Activated naive CD4-positive, alpha-beta T cell treated with anti-CD3 and anti-CD28 coated beads, Interleukin-2, amount 50 U/mL, for 24 hours (primary cell): Measurements from ENCODE around the gene PCSK7.
"Not testable (repeated sequence)": the region's sequence is repeated elsewhere in the genome, so short reads cannot be mapped to it uniquely, and the experiment has no call there.

Experiments used
- H3K27ac Mint-ChIP-seq: one replicate; pipeline ENCODE4 v1.8.0; 2021; ENCODE audit warnings: mild to moderate bottlenecking, mixed read lengths
- H3K27me3 Mint-ChIP-seq: one replicate; pipeline ENCODE4 v1.8.0; 2021; ENCODE audit warnings: mixed read lengths
- H3K36me3 Mint-ChIP-seq: one replicate; pipeline ENCODE4 v1.8.0; 2021; ENCODE audit warnings: mixed read lengths
- H3K4me1 Mint-ChIP-seq: one replicate; pipeline ENCODE4 v1.8.0; 2021; ENCODE audit warnings: mixed read lengths
- H3K4me3 Mint-ChIP-seq: one replicate; pipeline ENCODE4 v1.8.0; 2021; ENCODE audit warnings: mild to moderate bottlenecking, mixed read lengths
- H3K9me3 Mint-ChIP-seq: one replicate; pipeline ENCODE4 v1.8.0; 2021; ENCODE audit warnings: mixed read lengths

PCSK7 gene

GRCh38 chr11:117231842-117232091, at the start of gene PCSK7:
PCSK7 (minus strand) TSS chr11:117232073; CDS start chr11:117229844, 2,229 bp downstream.
- Mint-ChIP-seq H3K4me1 (peaks cover 44% of the 10 kb centered on the region), H3K9me3 (no peaks in the 10 kb centered on the region), H3K36me3 (peaks cover 14% of the 10 kb centered on the region), H3K27me3 (no peaks in the 10 kb centered on the region), H3K27ac (peak within 1 kb of the TSS; percentile 100), H3K4me3 (peak within 1 kb of the TSS; percentile 100)

GRCh38 chr11:117281159-117281558, 49.3 kb upstream of the PCSK7 start:
- H3K9me3 Mint-ChIP-seq, result no peaks in the 10 kb centered on the region
- H3K4me3 Mint-ChIP-seq, result no peak overlapping the region
- H3K27me3 Mint-ChIP-seq, result no peaks in the 10 kb centered on the region
- H3K4me1 Mint-ChIP-seq, result peaks cover 13% of the 10 kb centered on the region
- H3K36me3 Mint-ChIP-seq, result peaks cover 11% of the 10 kb centered on the region
- no peak overlapping the region for H3K27ac Mint-ChIP-seq

- no peak overlapping the region for H3K4me3 Mint-ChIP-seq
- H3K9me3 Mint-ChIP-seq, result no peaks in the 10 kb centered on the region
- H3K4me1 Mint-ChIP-seq, result peaks cover 13% of the 10 kb centered on the region
- no peaks in the 10 kb centered on the region for H3K27me3 Mint-ChIP-seq
- peaks cover 18% of the 10 kb centered on the region for H3K36me3 Mint-ChIP-seq
- peak overlapping the region; percentile 13 for H3K27ac Mint-ChIP-seq
Observed at GRCh38 chr11:117279711-117280376, 48.0 kb upstream of the PCSK7 start.

DNA sequence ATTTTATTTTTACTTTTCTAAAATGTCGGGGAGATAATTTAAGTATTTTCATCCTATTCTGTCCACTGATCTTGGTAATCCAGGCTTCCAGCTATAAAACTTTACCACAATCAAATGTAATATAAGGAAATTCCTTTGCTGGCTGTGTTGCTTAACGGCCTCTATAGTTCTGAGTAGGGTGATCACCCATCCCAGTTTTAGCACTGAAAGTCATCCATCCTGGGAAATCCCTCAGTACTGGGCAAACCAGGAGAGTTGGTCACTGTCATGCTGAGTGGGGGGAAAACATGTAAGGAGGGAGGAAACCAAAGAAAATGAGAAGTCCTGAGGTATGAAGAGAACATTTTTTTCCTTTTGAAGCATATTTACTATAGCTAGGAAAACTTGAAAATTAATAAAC, 46.5 kb upstream of the PCSK7 start:
- H3K4me1 Mint-ChIP-seq, result peaks cover 13% of the 10 kb centered on the region
- H3K36me3 Mint-ChIP-seq, result peaks cover 23% of the 10 kb centered on the region
- no peaks in the 10 kb centered on the region for H3K9me3 Mint-ChIP-seq
- H3K4me3 Mint-ChIP-seq, result no peak overlapping the region
- no peaks in the 10 kb centered on the region for H3K27me3 Mint-ChIP-seq
- H3K27ac Mint-ChIP-seq, result no peak overlapping the region

- Mint-ChIP-seq H3K4me1 (no peaks in the 10 kb centered on the region), H3K4me3 (no peak overlapping the region), H3K27ac (no peak overlapping the region), H3K27me3 (no peaks in the 10 kb centered on the region), H3K9me3 (no peaks in the 10 kb centered on the region), H3K36me3 (peaks cover 27% of the 10 kb centered on the region)
Observed at GRCh38 chr11:117273550-117274289, 41.8 kb upstream of the PCSK7 start.

DNA sequence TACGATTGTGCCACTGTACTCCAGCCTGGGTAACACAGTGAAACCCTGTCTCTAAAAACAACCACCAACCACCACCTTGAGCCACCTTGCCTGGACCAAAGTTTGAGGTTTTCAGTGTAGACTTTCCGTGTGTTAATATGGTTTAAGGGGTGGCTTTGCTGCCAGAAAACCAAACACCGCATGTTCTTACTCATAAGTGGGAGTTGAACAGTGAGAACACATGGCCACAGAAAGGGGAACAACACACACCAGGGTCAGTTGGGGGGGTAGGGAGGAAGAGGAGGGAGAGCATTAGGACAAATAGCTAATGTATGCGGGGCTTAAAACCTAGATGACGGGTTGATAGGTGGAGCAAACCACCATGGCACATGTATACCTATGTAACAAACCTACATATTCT, 40.3 kb upstream of the PCSK7 start:
- peaks cover 31% of the 10 kb centered on the region for H3K36me3 Mint-ChIP-seq
- not testable (repeated sequence) for H3K4me1 Mint-ChIP-seq, H3K9me3 Mint-ChIP-seq, H3K27me3 Mint-ChIP-seq, H3K27ac Mint-ChIP-seq, H3K4me3 Mint-ChIP-seq

GRCh38 chr11:117271208-117271607, 39.3 kb upstream of the PCSK7 start:
- H3K9me3 Mint-ChIP-seq, result no peaks in the 10 kb centered on the region
- H3K4me3 Mint-ChIP-seq, result no peak overlapping the region
- H3K36me3 Mint-ChIP-seq, result peaks cover 31% of the 10 kb centered on the region
- H3K27me3 Mint-ChIP-seq, result no peaks in the 10 kb centered on the region
- H3K4me1 Mint-ChIP-seq, result no peaks in the 10 kb centered on the region
- H3K27ac Mint-ChIP-seq, result no peak overlapping the region

DNA sequence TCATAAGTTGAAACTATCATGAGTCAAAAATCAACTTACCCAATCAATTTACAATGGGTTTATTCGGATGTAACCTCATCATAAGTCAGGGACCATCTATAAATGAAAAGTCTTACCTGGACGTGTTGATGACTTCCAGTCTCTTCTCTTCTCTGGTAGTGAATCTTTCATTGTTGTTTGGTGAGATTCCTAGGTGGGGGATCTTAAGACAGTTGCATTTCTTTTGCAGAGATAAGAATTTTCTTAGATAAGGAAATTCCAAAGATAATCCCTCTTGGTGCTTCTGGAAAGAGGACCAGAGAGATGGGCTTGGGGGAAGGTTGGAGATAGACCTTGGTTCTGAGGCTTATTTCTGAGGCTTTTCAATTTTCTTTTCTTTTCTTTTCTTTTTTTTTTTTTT, 38.0 kb upstream of the PCSK7 start:
- Mint-ChIP-seq H3K9me3 (no peaks in the 10 kb centered on the region), H3K4me1 (no peaks in the 10 kb centered on the region), H3K36me3 (peaks cover 22% of the 10 kb centered on the region), H3K27me3 (no peaks in the 10 kb centered on the region), H3K4me3 (no peak overlapping the region), H3K27ac (no peak overlapping the region)

GRCh38 chr11:117265745-117266144, 33.9 kb upstream of the PCSK7 start:
- no peaks in the 10 kb centered on the region for H3K9me3 Mint-ChIP-seq
- H3K36me3 Mint-ChIP-seq, result peaks cover 13% of the 10 kb centered on the region
- H3K27me3 Mint-ChIP-seq, result no peaks in the 10 kb centered on the region
- H3K4me1 Mint-ChIP-seq, result no peaks in the 10 kb centered on the region
- H3K27ac Mint-ChIP-seq, result no peak overlapping the region
- H3K4me3 Mint-ChIP-seq, result no peak overlapping the region

DNA sequence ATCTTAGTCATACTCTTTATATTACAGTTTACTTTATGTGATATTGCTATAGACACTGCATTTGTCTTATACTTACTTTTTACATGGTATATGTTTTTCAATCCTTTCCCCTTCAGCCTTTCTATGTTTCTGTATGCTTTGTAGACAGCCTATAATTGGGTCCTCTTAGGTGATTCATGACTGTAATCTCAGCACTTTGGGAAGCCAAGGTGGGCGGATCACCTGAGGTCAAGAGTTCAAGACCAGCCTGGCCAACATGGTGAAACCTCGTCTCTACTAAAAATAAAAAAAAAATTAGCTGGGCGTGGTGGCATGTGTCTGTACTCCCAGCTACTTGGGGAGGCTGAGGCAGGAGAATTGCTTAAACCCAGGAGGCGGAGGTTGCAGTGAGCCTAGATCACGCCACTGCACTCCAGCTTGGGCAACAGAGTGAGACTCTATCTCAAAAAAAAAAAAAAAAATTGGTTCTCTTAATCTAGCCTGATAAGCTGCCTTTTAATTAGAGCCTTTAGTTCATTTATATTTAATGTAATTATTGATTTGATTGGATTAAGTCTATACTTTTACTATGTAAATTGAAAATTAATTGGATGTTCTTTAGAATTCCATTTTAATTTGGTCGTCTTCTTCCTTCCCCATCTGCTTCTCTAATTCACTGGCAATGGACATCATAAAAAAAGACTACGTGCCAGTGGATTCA, 32.9 kb upstream of the PCSK7 start:
- H3K27ac Mint-ChIP-seq, H3K4me3 Mint-ChIP-seq, H3K9me3 Mint-ChIP-seq, H3K4me1 Mint-ChIP-seq, H3K27me3 Mint-ChIP-seq: not testable (repeated sequence)
- H3K36me3 Mint-ChIP-seq, result peaks cover 14% of the 10 kb centered on the region

- H3K4me1 Mint-ChIP-seq, result no peaks in the 10 kb centered on the region
- H3K27me3 Mint-ChIP-seq, result no peaks in the 10 kb centered on the region
- peaks cover 19% of the 10 kb centered on the region for H3K36me3 Mint-ChIP-seq
- H3K9me3 Mint-ChIP-seq, result no peaks in the 10 kb centered on the region
- H3K27ac Mint-ChIP-seq, result no peak overlapping the region
- no peak overlapping the region for H3K4me3 Mint-ChIP-seq
Observed at GRCh38 chr11:117259417-117259816, 27.5 kb upstream of the PCSK7 start.

- H3K27ac Mint-ChIP-seq, result no peak overlapping the region
- H3K27me3 Mint-ChIP-seq, result no peaks in the 10 kb centered on the region
- H3K36me3 Mint-ChIP-seq, result peaks cover 21% of the 10 kb centered on the region
- H3K4me3 Mint-ChIP-seq, result no peak overlapping the region
- H3K4me1 Mint-ChIP-seq, result no peaks in the 10 kb centered on the region
- H3K9me3 Mint-ChIP-seq, result no peaks in the 10 kb centered on the region
Observed at GRCh38 chr11:117258576-117258975, 26.7 kb upstream of the PCSK7 start.

- no peak overlapping the region for H3K27ac Mint-ChIP-seq
- H3K4me3 Mint-ChIP-seq, result no peak overlapping the region
- H3K4me1 Mint-ChIP-seq, result no peaks in the 10 kb centered on the region
Observed at GRCh38 chr11:117256573-117256972, 24.7 kb upstream of the PCSK7 start.

GRCh38 chr11:117255966-117256365, 24.1 kb upstream of the PCSK7 start:
- Mint-ChIP-seq H3K4me3 (no peak overlapping the region), H3K27me3 (no peaks in the 10 kb centered on the region), H3K36me3 (peaks cover 22% of the 10 kb centered on the region), H3K9me3 (no peaks in the 10 kb centered on the region), H3K4me1 (no peaks in the 10 kb centered on the region), H3K27ac (no peak overlapping the region)

More at GRCh38 chr11:117256573-117256972, 24.7 kb upstream of the PCSK7 start:
- Mint-ChIP-seq H3K9me3 (no peaks in the 10 kb centered on the region), H3K27me3 (no peaks in the 10 kb centered on the region), H3K36me3 (peaks cover 20% of the 10 kb centered on the region)

- no peaks in the 10 kb centered on the region for H3K4me1 Mint-ChIP-seq
- H3K27me3 Mint-ChIP-seq, result no peaks in the 10 kb centered on the region
- peaks cover 27% of the 10 kb centered on the region for H3K36me3 Mint-ChIP-seq
- H3K9me3 Mint-ChIP-seq, result no peaks in the 10 kb centered on the region
- no peak overlapping the region for H3K4me3 Mint-ChIP-seq
- no peak overlapping the region for H3K27ac Mint-ChIP-seq
Observed at GRCh38 chr11:117251506-117251905, 19.6 kb upstream of the PCSK7 start.

- Mint-ChIP-seq H3K4me1 (no peaks in the 10 kb centered on the region), H3K36me3 (peaks cover 28% of the 10 kb centered on the region), H3K4me3 (no peak overlapping the region), H3K27ac (no peak overlapping the region), H3K27me3 (no peaks in the 10 kb centered on the region), H3K9me3 (no peaks in the 10 kb centered on the region)
Observed at GRCh38 chr11:117249571-117249970, 17.7 kb upstream of the PCSK7 start.
